ENCODE measurements around the gene TK2. TPM values are rescaled to one million over a fixed set of nuclear protein-coding genes. Genes with fewer than 3 reads are reported as not detected.

Gene TK2
- total RNA-seq, 1 experiment from 2014 or later: 5.0 TPM

- TF ChIP-seq NR1H2 (CRISPR knock-in tag; IDR thresholded peaks at IDR 0.05) (no peak), ZNF671 (CRISPR knock-in tag; IDR thresholded peaks at IDR 0.05) (no peak), TEAD4 (CRISPR knock-in tag; IDR thresholded peaks at IDR 0.05) (no peak), ELF4 (CRISPR knock-in tag; IDR thresholded peaks at IDR 0.05; ENCODE audit: low read depth) (no peak), ETV6 (CRISPR knock-in tag; IDR thresholded peaks at IDR 0.05) (no peak), MXD4 (CRISPR knock-in tag; IDR thresholded peaks at IDR 0.05; ENCODE audit: borderline replicate concordance) (no peak), ZNF425 (CRISPR knock-in tag; conservative IDR thresholded peaks at IDR 0.05) (no peak)
- TF ChIP-seq, protein P1, sequence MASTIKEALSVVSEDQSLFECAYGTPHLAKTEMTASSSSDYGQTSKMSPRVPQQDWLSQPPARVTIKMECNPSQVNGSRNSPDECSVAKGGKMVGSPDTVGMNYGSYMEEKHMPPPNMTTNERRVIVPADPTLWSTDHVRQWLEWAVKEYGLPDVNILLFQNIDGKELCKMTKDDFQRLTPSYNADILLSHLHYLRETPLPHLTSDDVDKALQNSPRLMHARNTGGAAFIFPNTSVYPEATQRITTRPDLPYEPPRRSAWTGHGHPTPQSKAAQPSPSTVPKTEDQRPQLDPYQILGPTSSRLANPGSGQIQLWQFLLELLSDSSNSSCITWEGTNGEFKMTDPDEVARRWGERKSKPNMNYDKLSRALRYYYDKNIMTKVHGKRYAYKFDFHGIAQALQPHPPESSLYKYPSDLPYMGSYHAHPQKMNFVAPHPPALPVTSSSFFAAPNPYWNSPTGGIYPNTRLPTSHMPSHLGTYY (CRISPR knock-in tag; IDR thresholded peaks at IDR 0.05): no peak
- TF ChIP-seq, protein P2, sequence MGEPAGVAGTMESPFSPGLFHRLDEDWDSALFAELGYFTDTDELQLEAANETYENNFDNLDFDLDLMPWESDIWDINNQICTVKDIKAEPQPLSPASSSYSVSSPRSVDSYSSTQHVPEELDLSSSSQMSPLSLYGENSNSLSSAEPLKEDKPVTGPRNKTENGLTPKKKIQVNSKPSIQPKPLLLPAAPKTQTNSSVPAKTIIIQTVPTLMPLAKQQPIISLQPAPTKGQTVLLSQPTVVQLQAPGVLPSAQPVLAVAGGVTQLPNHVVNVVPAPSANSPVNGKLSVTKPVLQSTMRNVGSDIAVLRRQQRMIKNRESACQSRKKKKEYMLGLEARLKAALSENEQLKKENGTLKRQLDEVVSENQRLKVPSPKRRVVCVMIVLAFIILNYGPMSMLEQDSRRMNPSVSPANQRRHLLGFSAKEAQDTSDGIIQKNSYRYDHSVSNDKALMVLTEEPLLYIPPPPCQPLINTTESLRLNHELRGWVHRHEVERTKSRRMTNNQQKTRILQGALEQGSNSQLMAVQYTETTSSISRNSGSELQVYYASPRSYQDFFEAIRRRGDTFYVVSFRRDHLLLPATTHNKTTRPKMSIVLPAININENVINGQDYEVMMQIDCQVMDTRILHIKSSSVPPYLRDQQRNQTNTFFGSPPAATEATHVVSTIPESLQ (CRISPR knock-in tag; IDR thresholded peaks at IDR 0.05): no peak
- TF ChIP-seq, protein P3, sequence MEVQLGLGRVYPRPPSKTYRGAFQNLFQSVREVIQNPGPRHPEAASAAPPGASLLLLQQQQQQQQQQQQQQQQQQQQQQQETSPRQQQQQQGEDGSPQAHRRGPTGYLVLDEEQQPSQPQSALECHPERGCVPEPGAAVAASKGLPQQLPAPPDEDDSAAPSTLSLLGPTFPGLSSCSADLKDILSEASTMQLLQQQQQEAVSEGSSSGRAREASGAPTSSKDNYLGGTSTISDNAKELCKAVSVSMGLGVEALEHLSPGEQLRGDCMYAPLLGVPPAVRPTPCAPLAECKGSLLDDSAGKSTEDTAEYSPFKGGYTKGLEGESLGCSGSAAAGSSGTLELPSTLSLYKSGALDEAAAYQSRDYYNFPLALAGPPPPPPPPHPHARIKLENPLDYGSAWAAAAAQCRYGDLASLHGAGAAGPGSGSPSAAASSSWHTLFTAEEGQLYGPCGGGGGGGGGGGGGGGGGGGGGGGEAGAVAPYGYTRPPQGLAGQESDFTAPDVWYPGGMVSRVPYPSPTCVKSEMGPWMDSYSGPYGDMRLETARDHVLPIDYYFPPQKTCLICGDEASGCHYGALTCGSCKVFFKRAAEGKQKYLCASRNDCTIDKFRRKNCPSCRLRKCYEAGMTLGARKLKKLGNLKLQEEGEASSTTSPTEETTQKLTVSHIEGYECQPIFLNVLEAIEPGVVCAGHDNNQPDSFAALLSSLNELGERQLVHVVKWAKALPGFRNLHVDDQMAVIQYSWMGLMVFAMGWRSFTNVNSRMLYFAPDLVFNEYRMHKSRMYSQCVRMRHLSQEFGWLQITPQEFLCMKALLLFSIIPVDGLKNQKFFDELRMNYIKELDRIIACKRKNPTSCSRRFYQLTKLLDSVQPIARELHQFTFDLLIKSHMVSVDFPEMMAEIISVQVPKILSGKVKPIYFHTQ (CRISPR knock-in tag; IDR thresholded peaks at IDR 0.05): no peak
- TF ChIP-seq, protein P4, sequence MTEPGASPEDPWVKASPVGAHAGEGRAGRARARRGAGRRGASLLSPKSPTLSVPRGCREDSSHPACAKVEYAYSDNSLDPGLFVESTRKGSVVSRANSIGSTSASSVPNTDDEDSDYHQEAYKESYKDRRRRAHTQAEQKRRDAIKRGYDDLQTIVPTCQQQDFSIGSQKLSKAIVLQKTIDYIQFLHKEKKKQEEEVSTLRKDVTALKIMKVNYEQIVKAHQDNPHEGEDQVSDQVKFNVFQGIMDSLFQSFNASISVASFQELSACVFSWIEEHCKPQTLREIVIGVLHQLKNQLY (CRISPR knock-in tag; IDR thresholded peaks at IDR 0.05): no peak
Observed at GRCh38 chr16:66495440-66495839, 54.5 kb downstream of the TK2 start (continued).

- ChIA-PET POLR2A (no interaction called here), CTCF (no interaction called here)
- H3K36me3 Mint-ChIP-seq: peaks cover 10% of the 10 kb centered on the region; the same call in 1 of the 2 replicates
Observed at GRCh38 chr16:66494916-66495315, 55.0 kb downstream of the TK2 start.

More at GRCh38 chr16:66494916-66495315, 55.0 kb downstream of the TK2 start:
- H3K27me3 Mint-ChIP-seq (ENCODE audit: low read depth): peaks cover 25% of the 10 kb centered on the region
- TF ChIP-seq GTF2I (CRISPR knock-in tag; conservative IDR thresholded peaks at IDR 0.05) (no peak), CBFB (CRISPR knock-in tag; IDR thresholded peaks at IDR 0.05; ENCODE audit: low read depth) (no peak), NFE2L1 (CRISPR knock-in tag; IDR thresholded peaks at IDR 0.05) (no peak), NFYB (CRISPR knock-in tag; conservative IDR thresholded peaks at IDR 0.05; ENCODE audit: low read depth) (no peak), FOXP1 (CRISPR knock-in tag; IDR thresholded peaks at IDR 0.05; ENCODE audit: borderline replicate concordance) (no peak)
- TF ChIP-seq, protein P2 (CRISPR knock-in tag; IDR thresholded peaks at IDR 0.05): no peak
- TF ChIP-seq, protein P4 (CRISPR knock-in tag; IDR thresholded peaks at IDR 0.05): no peak
- peaks cover 2% of the 10 kb centered on the region; the same call in 1 of the 2 replicates for H3K4me1 Mint-ChIP-seq
- no peak overlapping the region for H3K4me3 Mint-ChIP-seq
- ATAC-seq (no peak), DNase-seq (ENCODE audit: low spot score) (no peak)
- peaks cover 14% of the 10 kb centered on the region for H3K9me3 Mint-ChIP-seq
- no peak overlapping the region for H3K27ac Mint-ChIP-seq
